ENCODE results near the gene INPP5F.

DNA sequence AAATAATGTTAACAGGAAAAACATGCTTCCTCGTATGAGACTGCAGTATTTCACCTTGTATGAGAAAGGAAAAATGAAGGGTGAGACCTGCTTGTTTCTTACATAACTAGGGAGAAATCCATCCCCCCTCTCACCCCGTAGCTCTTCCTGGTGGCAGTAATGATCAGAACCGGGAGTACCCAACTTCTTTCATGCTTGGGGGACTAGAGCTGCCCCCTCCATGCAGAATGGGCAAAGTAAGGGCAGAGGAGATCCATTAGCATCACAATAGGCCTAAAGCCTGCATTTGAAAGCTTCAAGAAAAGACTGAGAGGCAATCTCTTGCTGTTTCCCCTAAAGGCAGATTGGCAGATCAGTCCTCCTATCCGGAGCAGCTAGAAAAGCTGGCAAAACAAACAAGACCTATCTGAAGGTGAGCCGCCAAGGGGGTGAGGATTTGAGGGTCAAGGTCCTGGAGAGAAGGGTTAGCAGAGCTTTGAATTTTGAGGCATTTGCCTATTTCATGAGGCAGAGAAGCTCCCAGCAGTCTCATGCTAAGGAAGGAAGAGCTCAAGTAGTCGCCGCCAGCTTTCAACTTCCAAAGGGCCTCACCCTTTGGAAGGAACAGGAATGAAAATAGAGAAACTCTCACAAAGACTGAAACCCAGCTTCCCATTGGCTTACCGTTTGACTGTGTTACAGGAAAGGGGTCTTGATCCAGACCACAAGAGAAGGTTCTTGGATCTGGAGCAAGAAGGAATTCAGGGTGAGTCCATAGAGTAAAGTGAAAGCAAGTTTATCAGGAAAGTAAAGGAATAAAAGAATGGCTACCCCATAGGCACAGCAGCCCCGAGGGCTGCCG lies 38.4 kb upstream of the INPP5F start:
- TF ChIP-seq POLR2AphosphoS5 (IDR thresholded peaks at IDR 0.05) (no peak), EP300 (IDR thresholded peaks at IDR 0.05) (no peak)

All from upper lobe of left lung (tissue), 4 donors.